Chondrocyte (in vitro differentiated cells): Measurements from ENCODE around the gene STRIT1. TPM values are rescaled to one million over a fixed set of nuclear protein-coding genes. Genes with fewer than 3 reads are reported as not detected.
"Not testable (repeated sequence)": the region's sequence is repeated elsewhere in the genome, so short reads cannot be mapped to it uniquely, and the experiment has no call there.

Experiments used
- DNase-seq: peaks from one replicate; pipeline ENCODE4 v3.0.0; 2021; ENCODE audit warnings: mixed read lengths, low spot score
- H3K27ac Mint-ChIP-seq: one replicate; pipeline ENCODE4 v1.8.0; 2021; ENCODE audit warnings: mild to moderate bottlenecking, moderate library complexity, mixed read lengths; ENCODE audit not compliant: unreplicated experiment
- H3K27me3 Mint-ChIP-seq: 2 replicates; pipeline ENCODE4 v1.8.0; 2021; ENCODE audit warnings: low read depth, mixed read lengths
- H3K36me3 Mint-ChIP-seq: 2 replicates; pipeline ENCODE4 v1.8.0; 2021; ENCODE audit warnings: low read depth, mixed read lengths
- H3K4me1 Mint-ChIP-seq: 2 replicates; pipeline ENCODE4 v1.8.0; 2021; ENCODE audit warnings: low read depth, mild to moderate bottlenecking, mixed read lengths
- H3K4me3 Mint-ChIP-seq: one replicate; pipeline ENCODE4 v1.8.0; 2021; ENCODE audit warnings: mild to moderate bottlenecking, moderate library complexity, mixed read lengths; ENCODE audit not compliant: unreplicated experiment
- H3K9me3 Mint-ChIP-seq: 2 replicates; pipeline ENCODE4 v1.8.0; 2021; ENCODE audit warnings: low read depth, mixed read lengths
- CTCF ChIP-seq: fragments of 200-600 bp; sonication (generic); IDR thresholded peaks from 2 replicates; pipeline ENCODE4 v1.5.0; 2021; ENCODE audit warnings: antibody characterized with exemption, mild to moderate bottlenecking, moderate library complexity
- total RNA-seq: library from RNA; stranded (reverse); gene quantifications from 3 replicates; pipeline ENCODE4 v1.2.1, GENCODE V29; 2021

Gene STRIT1
- total RNA-seq, 1 donor from 2014 or later: not detected

GRCh38 chr3:155286736-155287135 is 6.7 kb downstream of the STRIT1 start:
- no peaks in the 10 kb centered on the region for H3K36me3 Mint-ChIP-seq
- no peaks in the 10 kb centered on the region for H3K27me3 Mint-ChIP-seq
- H3K4me3 Mint-ChIP-seq: no peak overlapping the region
- peaks cover 7% of the 10 kb centered on the region for H3K4me1 Mint-ChIP-seq
- H3K27ac Mint-ChIP-seq: no peak overlapping the region
- no peaks in the 10 kb centered on the region for H3K9me3 Mint-ChIP-seq
- no peak for TF ChIP-seq CTCF
- no peak for DNase-seq

GRCh38 chr3:155285936-155286335 is 7.5 kb downstream of the STRIT1 start:
- H3K36me3 Mint-ChIP-seq: no peaks in the 10 kb centered on the region
- no peak overlapping the region for H3K27ac Mint-ChIP-seq
- peaks cover 7% of the 10 kb centered on the region for H3K4me1 Mint-ChIP-seq
- no peak for DNase-seq
- no peaks in the 10 kb centered on the region for H3K9me3 Mint-ChIP-seq
- H3K27me3 Mint-ChIP-seq: no peaks in the 10 kb centered on the region
- no peak overlapping the region for H3K4me3 Mint-ChIP-seq
- TF ChIP-seq CTCF: no peak

GRCh38 chr3:155283092-155284056 is 10.1 kb downstream of the STRIT1 start:
- peaks cover 7% of the 10 kb centered on the region for H3K4me1 Mint-ChIP-seq
- no peaks in the 10 kb centered on the region for H3K27me3 Mint-ChIP-seq
- H3K9me3 Mint-ChIP-seq: peaks cover 3% of the 10 kb centered on the region
- peaks cover 1% of the 10 kb centered on the region for H3K36me3 Mint-ChIP-seq
- no peak for DNase-seq
- no peak overlapping the region for H3K4me3 Mint-ChIP-seq
- no peak overlapping the region for H3K27ac Mint-ChIP-seq
- no peak for TF ChIP-seq CTCF

GRCh38 chr3:155282385-155283091 is 10.9 kb downstream of the STRIT1 start:
- TF ChIP-seq CTCF: no peak
- Mint-ChIP-seq H3K27ac (no peak overlapping the region), H3K27me3 (no peaks in the 10 kb centered on the region), H3K4me3 (no peak overlapping the region), H3K4me1 (peaks cover 7% of the 10 kb centered on the region), H3K9me3 (peaks cover 3% of the 10 kb centered on the region), H3K36me3 (peaks cover 1% of the 10 kb centered on the region)
- DNase-seq: no peak

- Mint-ChIP-seq H3K4me3 (no peak overlapping the region), H3K27me3 (no peaks in the 10 kb centered on the region), H3K9me3 (peaks cover 3% of the 10 kb centered on the region), H3K36me3 (peaks cover 1% of the 10 kb centered on the region), H3K27ac (no peak overlapping the region), H3K4me1 (peaks cover 7% of the 10 kb centered on the region)
- no peak for DNase-seq
- no peak for TF ChIP-seq CTCF
These were observed 11.6 kb downstream of the STRIT1 start for GRCh38 chr3:155281912-155282311.

GRCh38 chr3:155276089-155276488 is 17.4 kb downstream of the STRIT1 start:
- not testable (repeated sequence) for H3K9me3 Mint-ChIP-seq, H3K36me3 Mint-ChIP-seq, DNase-seq, H3K4me1 Mint-ChIP-seq, H3K4me3 Mint-ChIP-seq, H3K27ac Mint-ChIP-seq, H3K27me3 Mint-ChIP-seq

GRCh38 chr3:155275159-155275754 is 18.2 kb downstream of the STRIT1 start:
- not testable (repeated sequence) for H3K36me3 Mint-ChIP-seq, H3K4me3 Mint-ChIP-seq, H3K4me1 Mint-ChIP-seq, H3K27me3 Mint-ChIP-seq, H3K9me3 Mint-ChIP-seq, DNase-seq, H3K27ac Mint-ChIP-seq
